Measurements from ENCODE around the gene CX3CL1. TPM values are rescaled to one million over a fixed set of nuclear protein-coding genes. Genes with fewer than 3 reads are reported as not detected.

The CX3CL1 gene
- total and polyA plus RNA-seq, 2 of the 4 experiments (the other 2 are of a cell fraction): 0.18 to 0.77 TPM

DNA sequence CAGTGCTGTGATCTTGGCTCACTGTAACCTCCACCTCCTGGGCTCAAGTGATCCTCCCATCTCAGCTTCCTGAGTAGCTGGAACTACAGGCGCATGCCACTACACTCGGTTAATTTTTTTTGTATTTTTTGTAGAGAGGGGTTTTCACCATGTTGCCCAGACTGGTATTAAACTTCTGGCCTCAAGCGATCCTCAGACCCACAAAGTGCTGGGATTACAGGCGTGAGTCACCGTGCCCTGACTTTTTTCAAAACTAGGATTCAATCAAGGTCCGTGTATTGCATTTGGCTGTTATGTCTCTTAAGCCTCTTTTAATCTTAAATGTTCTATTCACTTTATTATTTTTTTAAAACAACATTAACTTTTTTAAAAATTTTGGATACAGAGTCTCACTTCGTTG lies 18.0 kb upstream of the CX3CL1 start:
- Histone ChIP-seq H4K8ac (ENCODE audit: low read depth in 2 of 2, low read length in 2 of 2) (no peak overlapping the region), H3K27me3 (ENCODE audit: control insufficient read depth, insufficient read depth, low read length) (peaks cover 49% of the 10 kb centered on the region), H4K20me1 (ENCODE audit: insufficient read depth, low read length) (no peaks in the 10 kb centered on the region; the same call in 1 of the 2 replicates), H3K56ac (ENCODE audit: extremely low read depth, insufficient read depth, low read length) (no peak overlapping the region), H2AFZ (replicated peaks; ENCODE audit: low read length, poor library complexity) (no peak overlapping the region), H2AK5ac (ENCODE audit: low read depth, low read length) (no peak overlapping the region), H2BK20ac (ENCODE audit: low read depth, low read length) (no peak overlapping the region), H3K9me3 (ENCODE audit: control insufficient read depth, insufficient read depth, low read length) (no peaks in the 10 kb centered on the region), H3K79me1 (ENCODE audit: low read depth in 1 of 2, low read length in 2 of 2) (no peaks in the 10 kb centered on the region), H4K5ac (ENCODE audit: low read depth, low read length) (no peak overlapping the region), H3K4me1 (ENCODE audit: control insufficient read depth, insufficient read depth, low read length) (no peaks in the 10 kb centered on the region), H3K4ac (ENCODE audit: low read depth, low read length) (no peak overlapping the region), H3K14ac (replicated peaks; ENCODE audit: low read depth, low read length) (no peak overlapping the region), H4K91ac (ENCODE audit: insufficient read depth, low read depth, low read length) (no peak overlapping the region), H2BK15ac (ENCODE audit: low read depth, low read length) (no peak overlapping the region), H3K36me3 (ENCODE audit: control insufficient read depth, insufficient read depth, low read length) (no peaks in the 10 kb centered on the region), H3K9ac (ENCODE audit: low read depth, low read length) (no peak overlapping the region), H3K18ac (ENCODE audit: low read depth, low read length) (no peak overlapping the region), H2BK5ac (ENCODE audit: low read depth, low read length, poor library complexity, severe bottlenecking) (no peak overlapping the region), H3K27ac (ENCODE audit: insufficient read depth, low read length) (no peak overlapping the region), H3K4me2 (ENCODE audit: low read depth, low read length) (no peak overlapping the region), H2AK9ac (replicated peaks; ENCODE audit: low read depth, low read length, poor library complexity) (no peak overlapping the region), H3K4me3 (ENCODE audit: insufficient read depth, low read depth, low read length) (no peak overlapping the region), H3K23ac (ENCODE audit: low read depth, low read length) (no peak overlapping the region), H3K9me1 (ENCODE audit: insufficient read depth, low read length) (no peaks in the 10 kb centered on the region), H2BK120ac (ENCODE audit: low read depth, low read length) (no peak overlapping the region)
- in situ Hi-C loops (cut with MboI; ENCODE audit: low sequenced_read_pairs): no loop called here
- ChIA-PET CTCF (no interaction called here), POLR2A (ENCODE audit: unreplicated experiment) (no interaction called here)
- DNase-seq (no peak), ATAC-seq (ENCODE audit: low read depth) (no peak)
- no CpG with 5 or more reads among the region's 7 CpGs for WGBS, 2 experiments (ENCODE audit: extremely low coverage in 2 of 2, insufficient read length in 1 of 2)
- intact Hi-C loops (cut with micrococcal nuclease): no loop called here
- BruUV-seq (replicated peaks): no TSS peak
- dilution Hi-C loops (cut with HindIII; ENCODE audit: low sequenced_read_pairs, unreplicated experiment): no loop called here
- TF ChIP-seq CHD1 (IDR thresholded peaks at IDR 0.05; ENCODE audit: low read depth, low read length) (no peak), SMC3 (IDR thresholded peaks at IDR 0.05; ENCODE audit: low read depth, low read length) (no peak), RCOR1 (IDR thresholded peaks at IDR 0.05; ENCODE audit: insufficient replicate concordance, low read length) (no peak), MAZ (IDR thresholded peaks at IDR 0.05; ENCODE audit: borderline replicate concordance, low read depth, low read length) (no peak), BHLHE40 (IDR thresholded peaks at IDR 0.05; ENCODE audit: low read depth, low read length) (no peak), MXI1 (IDR thresholded peaks at IDR 0.05; ENCODE audit: borderline replicate concordance, low read depth, low read length) (no peak)
- TF ChIP-seq, protein P1, sequence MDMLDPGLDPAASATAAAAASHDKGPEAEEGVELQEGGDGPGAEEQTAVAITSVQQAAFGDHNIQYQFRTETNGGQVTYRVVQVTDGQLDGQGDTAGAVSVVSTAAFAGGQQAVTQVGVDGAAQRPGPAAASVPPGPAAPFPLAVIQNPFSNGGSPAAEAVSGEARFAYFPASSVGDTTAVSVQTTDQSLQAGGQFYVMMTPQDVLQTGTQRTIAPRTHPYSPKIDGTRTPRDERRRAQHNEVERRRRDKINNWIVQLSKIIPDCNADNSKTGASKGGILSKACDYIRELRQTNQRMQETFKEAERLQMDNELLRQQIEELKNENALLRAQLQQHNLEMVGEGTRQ (IDR thresholded peaks at IDR 0.05; ENCODE audit: low read depth, low read length): no peak
- TF ChIP-seq, protein P2, sequence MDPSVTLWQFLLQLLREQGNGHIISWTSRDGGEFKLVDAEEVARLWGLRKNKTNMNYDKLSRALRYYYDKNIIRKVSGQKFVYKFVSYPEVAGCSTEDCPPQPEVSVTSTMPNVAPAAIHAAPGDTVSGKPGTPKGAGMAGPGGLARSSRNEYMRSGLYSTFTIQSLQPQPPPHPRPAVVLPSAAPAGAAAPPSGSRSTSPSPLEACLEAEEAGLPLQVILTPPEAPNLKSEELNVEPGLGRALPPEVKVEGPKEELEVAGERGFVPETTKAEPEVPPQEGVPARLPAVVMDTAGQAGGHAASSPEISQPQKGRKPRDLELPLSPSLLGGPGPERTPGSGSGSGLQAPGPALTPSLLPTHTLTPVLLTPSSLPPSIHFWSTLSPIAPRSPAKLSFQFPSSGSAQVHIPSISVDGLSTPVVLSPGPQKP (IDR thresholded peaks at IDR 0.05; ENCODE audit: borderline replicate concordance, low read depth, low read length): no peak
- TF ChIP-seq, protein P3, sequence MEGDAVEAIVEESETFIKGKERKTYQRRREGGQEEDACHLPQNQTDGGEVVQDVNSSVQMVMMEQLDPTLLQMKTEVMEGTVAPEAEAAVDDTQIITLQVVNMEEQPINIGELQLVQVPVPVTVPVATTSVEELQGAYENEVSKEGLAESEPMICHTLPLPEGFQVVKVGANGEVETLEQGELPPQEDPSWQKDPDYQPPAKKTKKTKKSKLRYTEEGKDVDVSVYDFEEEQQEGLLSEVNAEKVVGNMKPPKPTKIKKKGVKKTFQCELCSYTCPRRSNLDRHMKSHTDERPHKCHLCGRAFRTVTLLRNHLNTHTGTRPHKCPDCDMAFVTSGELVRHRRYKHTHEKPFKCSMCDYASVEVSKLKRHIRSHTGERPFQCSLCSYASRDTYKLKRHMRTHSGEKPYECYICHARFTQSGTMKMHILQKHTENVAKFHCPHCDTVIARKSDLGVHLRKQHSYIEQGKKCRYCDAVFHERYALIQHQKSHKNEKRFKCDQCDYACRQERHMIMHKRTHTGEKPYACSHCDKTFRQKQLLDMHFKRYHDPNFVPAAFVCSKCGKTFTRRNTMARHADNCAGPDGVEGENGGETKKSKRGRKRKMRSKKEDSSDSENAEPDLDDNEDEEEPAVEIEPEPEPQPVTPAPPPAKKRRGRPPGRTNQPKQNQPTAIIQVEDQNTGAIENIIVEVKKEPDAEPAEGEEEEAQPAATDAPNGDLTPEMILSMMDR (conservative IDR thresholded peaks at IDR 0.05; ENCODE audit: low read depth, low read length): no peak
